Measurements from ENCODE around the gene NFIA. TPM values are rescaled to one million over a fixed set of nuclear protein-coding genes. Genes with fewer than 3 reads are reported as not detected.

NFIA gene
- total and polyA plus RNA-seq, 2 of the 13 experiments (the other 11 are each of a cell fraction or from before 2014, with no cell fraction given) = 14.7 to 28.5 TPM

DNA sequence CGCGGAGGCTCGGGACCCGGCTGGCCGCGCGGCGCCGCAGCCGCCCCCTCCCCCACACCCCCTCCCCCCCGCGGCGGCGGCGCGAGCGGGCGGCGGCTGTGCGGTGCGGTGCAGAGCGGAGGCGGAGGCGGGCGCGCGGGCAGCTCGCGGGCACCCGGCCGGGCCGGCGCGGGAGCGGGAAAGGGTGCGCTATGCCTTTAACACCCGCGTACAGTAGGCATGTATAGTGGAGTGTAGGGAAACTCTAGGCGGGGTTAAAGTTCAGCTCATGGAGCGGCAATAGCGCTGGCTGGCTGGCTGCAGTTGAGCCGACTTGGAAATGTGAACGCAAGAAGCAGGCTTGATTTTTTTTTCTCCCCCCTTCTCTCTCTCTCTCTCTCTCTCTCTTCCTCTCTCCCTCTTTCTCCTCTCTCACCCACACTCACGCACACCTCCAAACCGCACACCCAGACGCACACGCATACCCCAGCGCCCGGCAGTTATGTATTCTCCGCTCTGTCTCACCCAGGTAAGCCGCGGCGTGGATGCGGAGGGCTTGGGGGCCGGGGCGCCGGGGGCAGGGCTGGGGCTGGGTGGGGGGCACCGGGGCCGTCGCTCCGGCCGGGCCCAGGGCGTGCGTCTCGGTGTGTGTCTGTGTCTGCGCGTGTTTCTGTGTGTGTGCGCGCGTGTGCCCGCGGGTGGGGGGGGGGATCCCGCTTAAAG, at the start of gene NFIA (continued):
- TF ChIP-seq ZBTB14 (CRISPR knock-in tag; IDR thresholded peaks at IDR 0.05) = peak; percentile 71
- TF ChIP-seq NR2F1 (CRISPR knock-in tag; IDR thresholded peaks at IDR 0.05) = 0 out of 4 replicates have a peak, but pooled peaks of 1 of the 2 experiments have one; percentile 27
- no peak for TF ChIP-seq ZNF841 (CRISPR knock-in tag; IDR thresholded peaks at IDR 0.05; ENCODE audit: borderline replicate concordance)
- TF ChIP-seq HNF4G (IDR thresholded peaks at IDR 0.05; ENCODE audit: borderline replicate concordance, low read depth, low read length) = peak; percentile 70; the same call in 1 of the 2 replicates
- TF ChIP-seq HNF4G (CRISPR knock-in tag; IDR thresholded peaks at IDR 0.05; ENCODE audit: borderline replicate concordance, low read depth) = no peak
- peak; percentile 57; the same call in 1 of the 2 replicates for TF ChIP-seq YEATS4 (CRISPR knock-in tag; IDR thresholded peaks at IDR 0.05; ENCODE audit: borderline replicate concordance)
- TF ChIP-seq NR2F6 (IDR thresholded peaks at IDR 0.05) = no peak
- TF ChIP-seq NR2F6 (CRISPR knock-in tag; IDR thresholded peaks at IDR 0.05) = 0 out of 2 replicates have a peak, but pooled peaks have one; percentile 39
- TF ChIP-seq HDAC6 (IDR thresholded peaks at IDR 0.05; ENCODE audit: low read depth, low read length) = no peak
- TF ChIP-seq, protein P1, sequence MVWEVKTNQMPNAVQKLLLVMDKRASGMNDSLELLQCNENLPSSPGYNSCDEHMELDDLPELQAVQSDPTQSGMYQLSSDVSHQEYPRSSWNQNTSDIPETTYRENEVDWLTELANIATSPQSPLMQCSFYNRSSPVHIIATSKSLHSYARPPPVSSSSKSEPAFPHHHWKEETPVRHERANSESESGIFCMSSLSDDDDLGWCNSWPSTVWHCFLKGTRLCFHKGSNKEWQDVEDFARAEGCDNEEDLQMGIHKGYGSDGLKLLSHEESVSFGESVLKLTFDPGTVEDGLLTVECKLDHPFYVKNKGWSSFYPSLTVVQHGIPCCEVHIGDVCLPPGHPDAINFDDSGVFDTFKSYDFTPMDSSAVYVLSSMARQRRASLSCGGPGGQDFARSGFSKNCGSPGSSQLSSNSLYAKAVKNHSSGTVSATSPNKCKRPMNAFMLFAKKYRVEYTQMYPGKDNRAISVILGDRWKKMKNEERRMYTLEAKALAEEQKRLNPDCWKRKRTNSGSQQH (CRISPR knock-in tag; IDR thresholded peaks at IDR 0.05; ENCODE audit: low read depth) = peak; percentile 15; the same call in 1 of the 2 replicates
- TF ChIP-seq BRD4 (CRISPR knock-in tag; IDR thresholded peaks at IDR 0.05) = peak; percentile 51; the same call in 1 of the 2 replicates
- 0 out of 2 replicates have a peak, but pooled peaks have one; percentile 42 for TF ChIP-seq HOXA5 (CRISPR knock-in tag; IDR thresholded peaks at IDR 0.05)
- 0 out of 2 replicates have a peak, but pooled peaks have one; percentile 25 for TF ChIP-seq CCDC6 (CRISPR knock-in tag; IDR thresholded peaks at IDR 0.05)
- TF ChIP-seq SKI (IDR thresholded peaks at IDR 0.05; ENCODE audit: partially characterized antibody) = peak; percentile 20
- TF ChIP-seq, protein P2, sequence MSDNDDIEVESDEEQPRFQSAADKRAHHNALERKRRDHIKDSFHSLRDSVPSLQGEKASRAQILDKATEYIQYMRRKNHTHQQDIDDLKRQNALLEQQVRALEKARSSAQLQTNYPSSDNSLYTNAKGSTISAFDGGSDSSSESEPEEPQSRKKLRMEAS (IDR thresholded peaks at IDR 0.05) = peak; percentile 20; the same call in 1 of the 2 replicates
- TF ChIP-seq HNRNPLL (IDR thresholded peaks at IDR 0.05; ENCODE audit: low read depth, low read length, poor library complexity, severe bottlenecking) = peak; percentile 39
- TF ChIP-seq, protein P3, sequence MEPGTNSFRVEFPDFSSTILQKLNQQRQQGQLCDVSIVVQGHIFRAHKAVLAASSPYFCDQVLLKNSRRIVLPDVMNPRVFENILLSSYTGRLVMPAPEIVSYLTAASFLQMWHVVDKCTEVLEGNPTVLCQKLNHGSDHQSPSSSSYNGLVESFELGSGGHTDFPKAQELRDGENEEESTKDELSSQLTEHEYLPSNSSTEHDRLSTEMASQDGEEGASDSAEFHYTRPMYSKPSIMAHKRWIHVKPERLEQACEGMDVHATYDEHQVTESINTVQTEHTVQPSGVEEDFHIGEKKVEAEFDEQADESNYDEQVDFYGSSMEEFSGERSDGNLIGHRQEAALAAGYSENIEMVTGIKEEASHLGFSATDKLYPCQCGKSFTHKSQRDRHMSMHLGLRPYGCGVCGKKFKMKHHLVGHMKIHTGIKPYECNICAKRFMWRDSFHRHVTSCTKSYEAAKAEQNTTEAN (CRISPR knock-in tag; conservative IDR thresholded peaks at IDR 0.05) = peak; percentile 20; the same call in 1 of the 2 replicates
- 0 out of 2 replicates have a peak, but pooled peaks have one; percentile 29 for TF ChIP-seq ZNF605 (CRISPR knock-in tag; IDR thresholded peaks at IDR 0.05)
- TF ChIP-seq ZFY (CRISPR knock-in tag; IDR thresholded peaks at IDR 0.05) = 0 out of 2 replicates have a peak, but pooled peaks have one; percentile 31
- peak; percentile 41; the same call in 1 of the 2 replicates for TF ChIP-seq MED1 (CRISPR knock-in tag; IDR thresholded peaks at IDR 0.05)
- TF ChIP-seq SOX6 (IDR thresholded peaks at IDR 0.05) = no peak
- TF ChIP-seq SOX6 (CRISPR knock-in tag; IDR thresholded peaks at IDR 0.05) = peak; percentile 1; the same call in 1 of the 2 replicates
- 0 out of 2 replicates have a peak, but pooled peaks have one; percentile 14 for TF ChIP-seq TAF1 (CRISPR knock-in tag; IDR thresholded peaks at IDR 0.05)
- TF ChIP-seq, protein P4, sequence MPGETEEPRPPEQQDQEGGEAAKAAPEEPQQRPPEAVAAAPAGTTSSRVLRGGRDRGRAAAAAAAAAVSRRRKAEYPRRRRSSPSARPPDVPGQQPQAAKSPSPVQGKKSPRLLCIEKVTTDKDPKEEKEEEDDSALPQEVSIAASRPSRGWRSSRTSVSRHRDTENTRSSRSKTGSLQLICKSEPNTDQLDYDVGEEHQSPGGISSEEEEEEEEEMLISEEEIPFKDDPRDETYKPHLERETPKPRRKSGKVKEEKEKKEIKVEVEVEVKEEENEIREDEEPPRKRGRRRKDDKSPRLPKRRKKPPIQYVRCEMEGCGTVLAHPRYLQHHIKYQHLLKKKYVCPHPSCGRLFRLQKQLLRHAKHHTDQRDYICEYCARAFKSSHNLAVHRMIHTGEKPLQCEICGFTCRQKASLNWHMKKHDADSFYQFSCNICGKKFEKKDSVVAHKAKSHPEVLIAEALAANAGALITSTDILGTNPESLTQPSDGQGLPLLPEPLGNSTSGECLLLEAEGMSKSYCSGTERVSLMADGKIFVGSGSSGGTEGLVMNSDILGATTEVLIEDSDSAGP (CRISPR knock-in tag; IDR thresholded peaks at IDR 0.05; ENCODE audit: borderline replicate concordance) = peak; percentile 98
